CD1c-positive myeloid dendritic cell (primary cell): ENCODE results near the gene CHRNA10.
"Not testable (repeated sequence)": the region's sequence is repeated elsewhere in the genome, so short reads cannot be mapped to it uniquely, and the experiment has no call there.

Experiments used
- DNase-seq: peaks from one replicate; pipeline ENCODE4 v3.0.0-alpha.2; 2016; ENCODE audit errors: extremely low spot score

The CHRNA10 gene

DNA sequence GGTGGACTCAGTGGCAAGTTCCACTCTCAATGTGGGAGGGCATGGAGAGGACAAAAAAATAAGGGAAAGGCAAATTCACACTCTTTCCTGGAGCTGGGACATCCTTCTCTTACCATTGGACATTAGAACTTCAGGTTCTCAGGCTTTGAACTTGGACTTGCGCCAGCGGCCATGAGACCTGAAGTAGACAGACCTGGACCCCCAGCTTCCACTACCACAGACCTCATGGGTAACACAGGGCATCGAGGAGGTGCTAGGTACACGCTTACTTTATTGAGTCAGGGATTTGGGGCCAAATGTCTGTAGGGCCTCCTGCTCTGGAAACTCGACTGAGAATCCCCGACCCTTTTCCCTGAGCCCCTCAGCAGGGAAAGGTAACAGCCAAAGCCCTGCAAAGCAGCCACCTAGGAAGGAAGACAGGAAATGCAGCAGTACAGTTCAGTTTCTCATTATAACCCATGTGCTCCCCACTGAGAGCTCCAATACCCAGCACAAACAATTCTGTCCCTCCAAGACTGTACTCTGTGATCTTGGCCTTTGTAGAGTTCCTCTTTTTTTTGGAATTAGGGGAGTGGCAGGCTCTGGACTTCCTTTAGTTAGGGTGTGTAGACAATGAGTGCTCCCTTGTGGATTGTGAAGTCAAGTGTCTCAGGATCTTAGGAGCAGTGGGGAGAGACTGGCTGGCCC, 5.7 kb downstream of the CHRNA10 start:
- peak; percentile 11 for DNase-seq

DNA sequence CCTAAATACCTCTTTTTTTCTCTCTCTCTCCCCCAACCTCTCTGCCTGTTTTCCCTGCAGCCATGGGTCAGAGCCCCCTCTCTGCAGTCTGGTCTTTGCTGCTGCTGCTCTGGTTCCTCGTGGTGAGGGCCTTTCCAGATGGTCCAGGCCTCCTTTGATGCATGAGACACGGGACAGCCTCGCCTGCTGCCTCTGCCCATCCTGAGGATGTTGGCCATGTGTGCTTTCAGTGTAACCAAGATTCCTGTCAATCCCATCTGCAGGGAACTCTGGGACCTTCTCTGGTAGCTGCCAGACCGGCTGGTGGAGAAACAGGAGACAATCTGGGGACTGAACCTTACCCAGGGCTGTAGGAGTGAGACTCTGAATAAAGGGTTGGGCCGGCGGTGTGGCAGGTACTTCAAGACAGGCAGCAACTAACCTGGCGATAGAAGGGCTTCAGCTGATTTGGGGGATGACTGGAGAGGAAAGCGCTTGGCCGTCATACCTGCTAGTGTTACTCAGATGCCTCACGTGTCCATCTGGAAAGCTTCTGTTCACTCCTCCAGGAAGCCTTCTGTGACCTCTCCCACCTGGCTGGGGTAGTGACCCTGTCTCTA, 7.1 kb downstream of the CHRNA10 start:
- DNase-seq: no peak

DNA sequence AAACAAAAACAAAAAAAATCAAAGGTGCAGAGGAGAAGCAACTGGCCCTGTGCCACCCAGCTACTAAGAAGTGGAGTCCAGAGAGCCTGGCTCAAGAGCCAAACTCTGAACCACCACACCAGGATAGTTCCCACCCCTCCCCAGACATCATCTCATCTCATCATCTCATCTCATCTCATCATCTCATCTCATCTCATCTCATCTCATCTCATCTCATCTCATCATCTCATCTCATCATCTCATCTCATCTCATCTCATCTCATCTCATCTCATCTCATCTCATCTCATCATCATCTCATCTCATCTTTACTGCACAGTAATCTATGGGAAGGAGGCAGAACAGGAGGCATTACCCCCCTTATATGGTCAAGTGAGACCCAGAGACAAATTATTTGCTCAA, 8.3 kb downstream of the CHRNA10 start:
- no peak for DNase-seq

DNA sequence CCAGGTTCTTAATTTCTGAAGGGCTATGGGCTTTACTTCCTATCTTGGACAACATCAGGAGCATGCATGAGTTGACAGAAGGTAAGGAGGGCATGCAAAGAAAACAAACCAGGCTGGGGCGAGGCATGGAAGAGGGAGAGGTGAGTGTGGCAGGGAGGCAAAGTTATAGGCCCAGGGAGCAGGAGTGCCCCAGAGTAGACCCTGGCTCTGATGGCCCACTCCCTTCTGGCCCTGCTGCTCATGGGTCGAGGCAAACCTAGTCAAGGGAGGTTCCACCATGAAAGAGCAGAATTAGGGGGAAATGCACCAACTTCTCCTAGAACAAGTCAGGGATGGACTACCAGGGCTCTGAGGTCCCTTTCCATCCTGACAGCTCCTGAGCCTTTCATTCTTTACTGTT, 10.2 kb downstream of the CHRNA10 start:
- no peak for DNase-seq

DNA sequence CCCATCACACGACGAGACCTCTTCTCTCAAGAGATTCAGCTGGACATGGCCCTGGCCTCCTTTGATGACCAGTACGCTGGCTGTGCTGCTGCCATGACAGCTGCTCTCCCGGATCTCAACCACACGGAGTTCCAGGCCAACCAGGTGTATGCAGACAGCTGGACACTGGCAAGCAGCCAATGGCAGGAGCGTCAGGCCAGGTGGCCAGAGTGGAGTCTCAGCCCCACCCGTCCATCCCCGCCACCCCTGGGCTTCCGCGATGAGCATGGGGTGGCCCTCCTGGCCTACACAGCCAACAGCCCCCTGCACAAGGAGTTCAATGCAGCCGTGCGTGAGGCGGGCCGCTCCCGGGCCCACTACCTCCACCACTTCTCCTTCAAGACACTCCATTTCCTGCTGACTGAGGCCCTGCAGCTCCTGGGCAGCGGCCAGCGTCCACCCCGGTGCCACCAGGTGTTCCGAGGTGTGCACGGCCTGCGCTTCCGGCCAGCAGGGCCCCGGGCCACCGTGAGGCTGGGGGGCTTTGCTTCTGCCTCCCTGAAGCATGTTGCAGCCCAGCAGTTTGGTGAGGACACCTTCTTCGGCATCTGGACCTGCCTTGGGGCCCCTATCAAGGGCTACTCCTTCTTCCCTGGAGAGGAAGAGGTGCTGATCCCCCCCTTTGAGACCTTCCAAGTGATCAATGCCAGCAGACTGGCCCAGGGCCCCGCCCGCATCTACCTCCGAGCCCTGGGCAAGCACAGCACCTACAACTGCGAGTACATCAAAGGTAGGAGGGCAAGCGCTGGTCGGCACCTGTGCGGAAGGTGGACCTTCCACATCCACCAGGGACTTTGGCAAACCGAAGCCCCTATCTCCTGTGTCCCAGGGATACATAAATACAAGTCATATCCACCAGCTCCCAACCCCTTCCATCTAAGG, 11.3 kb downstream of the CHRNA10 start:
- no peak for DNase-seq

DNA sequence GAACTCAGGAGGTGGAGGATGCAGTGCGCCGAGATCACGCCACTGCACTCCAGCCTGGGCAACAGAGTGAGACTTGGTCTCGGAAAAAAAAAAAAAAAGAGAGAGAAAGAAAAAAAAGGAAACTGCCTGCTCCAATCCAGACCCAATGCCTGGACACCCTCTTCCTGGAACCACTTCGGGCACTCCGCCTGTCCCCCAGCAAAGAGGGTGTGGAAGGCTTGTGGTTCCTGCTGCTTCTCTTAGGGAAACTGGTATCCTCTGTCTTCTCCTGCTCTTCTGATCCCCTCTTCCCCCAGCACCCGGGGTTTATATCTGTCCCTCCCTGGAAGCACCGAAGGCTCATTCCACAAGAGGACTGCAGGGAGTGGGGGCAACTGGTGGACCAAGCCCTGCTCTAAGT, 12.9 kb downstream of the CHRNA10 start:
- DNase-seq: no peak

DNA sequence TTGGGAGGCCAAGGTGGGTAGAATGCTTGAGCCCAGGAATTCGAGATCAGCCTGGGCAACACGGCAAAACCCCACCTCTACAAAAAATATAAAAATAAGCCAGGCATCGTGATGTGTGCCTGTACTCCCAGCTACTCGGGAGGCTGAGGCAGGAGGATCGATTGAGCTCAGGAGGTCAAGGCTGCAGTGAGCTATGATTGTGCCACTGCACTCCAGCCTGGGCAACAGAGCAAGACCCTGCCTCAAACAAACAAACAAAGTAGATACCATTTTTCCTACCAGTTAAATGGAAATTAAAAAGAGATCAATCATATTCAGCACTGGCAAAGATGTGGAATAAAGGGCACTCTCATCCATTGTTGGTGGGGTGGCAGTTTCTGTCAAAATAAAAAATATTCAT, 13.9 kb downstream of the CHRNA10 start:
- not testable (repeated sequence) for DNase-seq

DNA sequence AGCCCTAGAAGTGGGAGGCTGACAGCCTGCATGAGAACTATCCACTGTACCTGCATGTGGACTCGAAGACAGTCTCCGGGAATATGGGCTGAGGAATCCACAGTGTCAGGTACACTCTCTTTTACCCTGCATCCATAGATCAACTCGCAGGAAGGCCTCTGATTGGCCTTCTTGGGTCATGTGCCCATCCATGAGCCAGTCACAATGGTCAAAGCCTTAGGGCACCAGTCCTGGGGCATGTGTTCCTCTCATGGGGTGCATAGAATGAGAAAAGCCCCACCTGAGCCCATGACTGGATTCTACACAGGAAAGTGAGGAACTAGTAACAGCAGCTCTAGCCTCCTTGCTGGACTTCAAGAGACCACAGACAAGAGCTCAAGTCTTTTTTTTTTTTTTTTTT, 15.6 kb downstream of the CHRNA10 start:
- DNase-seq: no peak

DNA sequence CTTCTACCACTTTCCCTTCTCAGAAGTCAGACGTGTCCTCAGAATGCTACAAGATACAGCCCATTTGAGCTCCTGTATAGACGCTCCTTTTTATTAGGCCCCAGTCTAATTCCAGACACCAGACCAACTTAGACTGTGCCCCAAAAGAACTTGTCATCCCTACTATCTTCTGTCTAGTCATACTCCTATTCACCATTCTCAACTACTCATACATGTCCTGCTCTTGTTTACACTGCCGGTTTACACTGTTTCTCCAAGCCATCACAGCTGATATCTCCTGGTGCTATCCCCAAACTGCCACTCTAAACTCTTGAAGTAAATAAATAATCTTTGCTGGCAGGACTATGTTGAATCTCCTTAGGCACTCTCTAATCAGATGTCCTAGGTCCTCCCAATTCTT, 18.7 kb downstream of the CHRNA10 start:
- not testable (repeated sequence) for DNase-seq

DNA sequence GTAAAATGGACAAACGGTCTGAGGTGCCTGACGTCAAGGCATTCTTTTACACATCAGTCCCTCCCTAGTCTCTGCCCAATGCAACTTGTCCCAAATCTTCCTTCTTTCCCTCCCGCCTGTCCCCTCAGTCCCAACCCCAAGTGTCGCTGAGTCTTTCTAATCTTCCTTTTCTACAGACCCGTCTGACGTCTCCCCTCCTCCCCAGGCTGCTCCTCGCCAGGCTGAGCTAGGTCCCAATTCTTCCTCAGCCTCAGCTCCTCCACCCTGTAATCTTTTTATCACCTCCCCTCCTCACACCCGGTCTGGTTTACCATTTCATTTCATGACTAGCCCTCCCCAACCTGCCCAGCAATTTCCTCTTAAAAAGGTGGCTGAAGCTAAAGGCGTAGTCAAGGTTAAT, 21.8 kb downstream of the CHRNA10 start:
- DNase-seq: not testable (repeated sequence)

DNA sequence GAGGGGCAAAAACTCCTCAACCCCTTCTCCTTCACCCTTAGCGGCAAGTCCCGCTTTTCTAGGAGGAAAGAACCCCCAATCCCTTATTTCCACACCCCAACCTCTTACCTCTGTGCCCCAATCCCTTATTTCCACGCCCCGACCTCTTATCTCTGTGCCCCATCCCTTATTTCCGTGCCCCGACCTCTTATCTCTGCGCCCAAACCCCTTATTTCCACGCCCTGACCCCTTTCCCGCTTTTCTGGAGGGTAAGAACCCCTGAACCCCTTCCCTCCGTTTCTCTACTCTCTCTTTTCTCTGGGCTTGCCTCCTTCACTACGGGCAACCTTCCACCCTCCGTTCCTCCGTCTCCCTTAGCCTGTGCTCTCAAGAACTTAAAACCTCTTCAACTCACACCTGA, 22.3 kb downstream of the CHRNA10 start:
- DNase-seq: not testable (repeated sequence)

DNA sequence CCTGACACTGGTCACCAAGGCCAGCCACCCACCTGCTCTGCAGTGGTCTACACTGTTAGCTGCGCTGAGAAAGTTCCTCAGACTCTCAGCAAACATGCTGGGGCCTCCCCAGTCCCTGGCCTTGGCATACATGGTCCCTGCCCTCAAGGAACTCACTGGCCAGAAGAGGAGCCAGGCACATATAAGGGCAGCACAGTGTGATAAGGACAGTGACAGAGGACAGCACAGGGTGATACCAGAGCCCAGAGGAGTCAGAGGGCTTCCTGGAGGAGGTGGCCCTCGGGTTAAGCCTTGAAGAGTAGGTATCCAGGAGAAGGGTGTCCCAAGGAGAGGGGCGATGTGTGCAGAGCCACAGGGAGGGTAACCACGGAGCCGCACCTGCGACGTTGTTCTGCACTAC, 25.6 kb downstream of the CHRNA10 start:
- DNase-seq: no peak

DNA sequence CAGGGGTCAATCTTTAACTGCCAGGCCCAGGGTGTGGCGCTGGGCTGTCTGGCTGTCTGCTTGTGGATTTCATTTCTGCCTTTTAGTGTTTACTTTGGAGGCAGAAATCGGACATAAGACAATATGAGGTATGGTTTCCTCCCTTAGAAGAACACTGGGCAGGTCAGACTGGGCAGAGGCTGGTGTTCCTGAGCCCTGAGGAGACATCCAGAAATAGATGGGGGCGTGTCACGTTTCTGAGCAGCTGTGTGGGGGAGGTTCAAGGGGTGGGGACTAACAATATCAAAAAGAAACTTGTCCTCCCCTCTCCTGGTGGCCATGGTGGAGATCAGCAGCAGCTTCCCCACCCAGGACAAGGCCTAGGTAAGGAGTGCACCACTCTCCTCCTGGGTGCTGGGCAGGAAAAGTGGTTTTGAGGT, 26.4 kb downstream of the CHRNA10 start, which contains the start of gene ART1:
ART1 (plus strand) TSS at position 312 of the 419 bp plus-strand sequence. CDS start 14,086 bp downstream, outside the sequence.
- no peak for DNase-seq

DNA sequence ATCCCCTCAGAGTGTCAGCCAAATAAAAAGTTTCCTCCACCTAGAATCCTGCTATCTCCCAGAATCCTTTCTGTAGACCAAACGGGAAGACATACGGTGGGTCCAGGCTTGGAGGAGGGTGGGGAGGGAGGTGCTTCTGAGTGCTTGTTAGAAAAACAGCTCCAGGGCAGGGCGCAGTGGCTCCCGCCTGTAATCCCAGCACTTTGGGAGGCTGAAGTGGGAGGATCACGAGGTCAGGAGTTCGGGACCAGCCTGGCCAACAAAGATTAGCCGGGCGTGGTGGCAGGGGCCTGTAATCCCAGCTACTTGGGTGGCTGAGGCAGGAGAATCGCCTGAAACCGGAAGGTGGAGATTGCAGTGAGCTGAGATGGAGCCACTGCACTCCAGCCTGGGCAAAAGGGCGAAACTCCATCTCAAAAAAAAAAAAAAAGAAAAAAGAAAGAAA, 28.1 kb downstream of the CHRNA10 start:
- DNase-seq: not testable (repeated sequence)

DNA sequence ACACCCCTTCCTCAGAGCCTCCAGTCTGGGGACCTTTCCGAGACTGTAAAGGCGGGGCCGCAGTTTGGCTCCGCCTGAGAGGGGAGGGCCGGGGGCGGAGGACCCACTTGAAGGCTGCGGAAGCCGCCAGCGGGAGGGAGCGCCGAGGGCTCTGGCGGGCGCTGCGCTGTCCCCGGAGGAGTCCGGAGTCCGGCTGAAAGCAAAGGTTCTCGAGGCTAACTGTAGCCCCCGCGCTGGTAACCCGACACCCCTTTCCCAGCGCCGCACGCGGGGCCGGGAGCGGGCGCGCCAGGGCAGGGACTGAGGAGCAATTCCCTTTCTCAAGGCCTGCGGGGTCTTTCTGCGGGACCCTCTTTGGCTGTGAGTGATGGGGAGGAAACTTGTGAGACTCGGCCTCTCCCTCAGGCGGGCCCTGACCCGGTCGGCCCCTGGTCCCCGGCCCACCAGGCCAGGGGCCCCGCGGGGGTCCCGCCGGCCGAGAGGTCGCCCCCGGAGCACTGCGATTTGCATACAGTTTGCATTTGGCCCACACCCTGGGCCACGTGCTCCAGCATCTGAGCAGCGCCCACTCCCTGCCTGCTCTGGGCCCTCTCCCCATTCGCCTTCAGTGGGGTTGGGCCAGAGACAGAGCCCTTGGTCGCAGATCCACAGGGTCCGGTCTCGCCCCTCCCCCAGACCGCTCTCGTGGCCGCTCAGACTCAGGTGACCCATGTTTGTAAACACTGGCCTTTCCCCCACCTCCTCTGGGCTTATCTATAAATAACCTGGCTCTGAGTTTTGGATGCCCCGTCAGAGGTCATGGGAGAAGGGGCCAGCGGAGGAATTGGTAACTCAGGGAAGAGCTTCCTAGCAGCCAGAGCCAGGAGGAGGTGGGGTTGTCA, 28.9 kb downstream of the CHRNA10 start:
- DNase-seq: peak; percentile 75

DNA sequence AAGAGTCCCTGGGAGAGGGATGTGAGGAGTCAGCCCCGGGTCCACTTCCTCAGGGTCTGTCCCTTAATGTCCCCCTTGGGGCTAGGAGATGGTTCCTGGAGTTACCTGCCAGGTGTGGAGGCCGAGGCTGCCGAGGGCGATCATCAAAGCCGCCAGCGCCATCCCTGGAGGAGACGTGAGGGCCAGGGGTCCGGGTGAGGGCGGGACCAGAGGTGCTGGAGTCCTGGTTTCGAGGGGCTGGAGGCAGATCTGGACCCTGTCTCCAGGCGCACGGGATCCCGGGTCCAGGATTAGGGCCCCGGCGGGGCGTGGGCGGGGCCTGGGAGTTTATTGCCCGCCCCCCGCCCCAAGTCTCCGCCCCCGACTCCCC, 29.5 kb downstream of the CHRNA10 start, which contains the start of gene ART5:
ART5 (minus strand) TSS at position 292 of the 370 bp plus-strand sequence; CDS start at position 162, 130 bp downstream.
- no peak for DNase-seq

DNA sequence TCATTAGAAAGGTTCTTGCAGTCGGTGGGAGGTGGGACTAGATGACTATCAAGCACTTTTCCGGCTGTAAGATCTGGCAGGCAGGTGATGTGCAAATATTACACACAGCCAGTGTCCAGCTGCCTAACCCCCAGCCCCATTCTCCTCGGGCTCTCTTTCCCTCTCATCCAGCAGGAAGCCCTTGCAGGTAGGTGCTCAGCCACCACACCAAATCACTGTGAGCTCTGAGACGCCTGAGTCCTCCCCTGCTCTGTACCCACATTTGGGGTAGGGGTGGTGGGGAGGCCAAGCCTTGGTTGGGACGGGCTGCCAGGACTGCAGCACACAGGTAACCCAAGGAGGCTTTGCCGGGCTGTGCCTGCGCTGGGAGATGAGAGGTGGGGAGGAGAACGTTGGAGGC, 30.0 kb downstream of the CHRNA10 start:
- no peak for DNase-seq

DNA sequence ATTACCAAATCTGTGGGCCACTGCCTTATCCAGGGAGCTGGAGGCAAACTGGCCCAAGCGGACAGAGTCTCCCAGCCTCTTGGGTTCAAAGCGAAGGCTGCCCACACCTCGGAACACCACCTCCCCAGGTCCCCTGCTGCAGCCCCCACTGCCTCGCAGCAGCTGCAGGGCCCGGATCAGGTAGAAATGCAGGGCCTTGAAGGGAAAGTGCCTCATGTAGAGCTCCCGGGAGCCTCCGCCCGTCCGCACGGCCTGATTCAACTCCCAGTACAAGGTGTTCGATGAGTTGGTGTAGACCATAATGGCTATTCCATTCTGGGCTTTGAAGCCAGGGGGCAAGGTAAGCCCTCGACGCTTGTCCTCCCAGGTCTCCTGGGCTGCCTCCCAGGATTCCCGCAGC, 31.3 kb downstream of the CHRNA10 start:
- DNase-seq: no peak

DNA sequence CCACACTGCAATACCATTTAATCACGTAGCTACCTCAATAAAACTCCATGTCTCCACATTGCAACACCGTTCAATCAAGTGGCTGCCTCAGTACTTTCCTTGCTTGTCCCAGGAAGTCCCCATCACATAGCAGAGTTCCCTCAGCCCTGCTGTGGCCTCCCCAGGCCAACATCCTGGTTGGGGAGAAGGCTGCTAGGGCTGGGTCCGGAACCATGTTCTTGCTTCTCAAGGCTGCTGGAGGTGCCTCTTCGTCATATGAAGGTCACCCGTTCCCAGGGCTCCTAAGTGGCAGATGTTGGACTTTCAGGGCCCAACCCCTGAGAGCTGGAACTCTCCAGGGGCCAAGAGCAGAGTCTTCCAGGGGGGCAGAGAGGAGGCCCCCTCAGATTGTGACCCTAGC, 32.7 kb downstream of the CHRNA10 start:
- no peak for DNase-seq

DNA sequence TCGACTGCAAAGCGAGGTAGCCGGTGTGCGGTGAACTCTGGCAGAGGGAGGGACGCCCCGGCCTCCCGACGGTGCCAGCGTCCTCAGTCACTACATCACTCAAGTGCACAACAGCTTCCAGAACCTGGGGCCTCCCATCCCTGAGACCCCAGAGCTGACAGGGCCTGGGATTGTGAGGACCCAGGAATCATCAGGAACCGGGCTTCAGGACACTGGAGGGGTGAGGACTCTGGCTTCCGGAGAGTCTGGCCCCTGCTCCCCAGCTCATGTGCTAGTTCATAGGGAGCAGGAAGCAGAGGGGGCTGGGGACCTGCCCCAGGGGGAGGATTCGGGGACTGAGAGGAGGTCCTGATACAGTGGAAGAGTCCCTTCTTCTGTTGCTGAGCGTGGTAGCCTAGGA, 34.0 kb downstream of the CHRNA10 start:
- no peak for DNase-seq

DNA sequence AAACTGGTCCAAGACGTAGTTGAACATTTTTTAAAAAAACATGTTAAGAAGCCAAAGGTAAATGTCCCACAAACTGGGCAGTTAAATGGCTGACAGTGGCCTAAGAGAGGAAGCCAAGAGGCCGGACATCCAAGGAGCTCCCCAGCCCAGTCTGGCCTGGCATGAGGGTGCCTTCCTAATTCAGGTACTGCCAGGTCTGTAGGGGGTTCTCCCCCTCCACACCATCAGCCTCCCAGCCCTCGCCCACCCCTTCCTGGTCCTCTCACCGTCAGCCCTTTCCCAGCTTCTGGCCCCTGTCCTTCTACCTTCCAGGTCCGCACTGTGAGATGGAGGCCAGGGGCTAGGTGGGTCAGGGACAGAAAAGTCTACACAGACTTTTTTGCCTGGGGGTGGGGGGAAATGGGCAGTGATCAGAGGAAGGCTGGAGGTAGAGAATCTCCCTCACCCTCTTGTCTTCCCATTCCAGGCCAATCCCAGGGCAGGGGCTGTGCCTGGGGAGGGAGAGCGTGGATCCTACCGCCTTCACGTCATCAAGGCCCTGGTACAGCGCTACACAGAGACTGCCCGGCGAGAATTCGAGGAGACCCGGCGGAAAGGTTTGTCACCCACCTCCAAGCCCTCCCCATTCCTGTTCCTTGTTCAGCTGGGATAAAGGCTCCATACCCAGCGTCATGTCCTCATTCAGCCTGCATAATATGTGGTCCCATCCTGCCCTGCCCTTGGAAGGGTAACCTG, 35.4 kb downstream of the CHRNA10 start:
- DNase-seq: no peak
